NCI-H345 treated with DMSO at 0.1 percent for 48 hours (cell line): ENCODE data around the gene CFAP61.

Experiments
- DNase-seq: peaks from one replicate; lab custom pipeline; 2025; ENCODE audit not compliant: unreplicated experiment; lab: John Stamatoyannopoulos, UW

The CFAP61 gene

DNA sequence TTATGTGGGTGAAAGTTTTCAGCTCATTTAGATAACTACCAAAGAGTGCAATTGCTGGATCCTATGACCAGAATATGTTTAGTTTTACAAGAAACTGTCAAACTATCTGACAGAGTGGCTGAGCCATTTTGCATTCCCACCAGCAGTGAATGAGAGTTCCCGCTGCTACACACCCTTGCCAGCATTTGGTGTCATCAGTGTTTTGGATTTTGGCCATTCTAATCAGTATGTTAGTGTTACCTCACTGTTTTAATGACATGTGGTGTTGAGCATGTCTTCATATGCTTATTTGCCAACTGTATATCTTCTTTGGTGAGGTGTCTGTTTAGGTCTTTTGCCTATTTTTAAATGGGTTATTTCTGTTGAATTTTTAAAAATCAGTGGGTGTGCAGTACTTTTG lies 120.9 kb downstream of the CFAP61 start:
- no peak for DNase-seq

DNA sequence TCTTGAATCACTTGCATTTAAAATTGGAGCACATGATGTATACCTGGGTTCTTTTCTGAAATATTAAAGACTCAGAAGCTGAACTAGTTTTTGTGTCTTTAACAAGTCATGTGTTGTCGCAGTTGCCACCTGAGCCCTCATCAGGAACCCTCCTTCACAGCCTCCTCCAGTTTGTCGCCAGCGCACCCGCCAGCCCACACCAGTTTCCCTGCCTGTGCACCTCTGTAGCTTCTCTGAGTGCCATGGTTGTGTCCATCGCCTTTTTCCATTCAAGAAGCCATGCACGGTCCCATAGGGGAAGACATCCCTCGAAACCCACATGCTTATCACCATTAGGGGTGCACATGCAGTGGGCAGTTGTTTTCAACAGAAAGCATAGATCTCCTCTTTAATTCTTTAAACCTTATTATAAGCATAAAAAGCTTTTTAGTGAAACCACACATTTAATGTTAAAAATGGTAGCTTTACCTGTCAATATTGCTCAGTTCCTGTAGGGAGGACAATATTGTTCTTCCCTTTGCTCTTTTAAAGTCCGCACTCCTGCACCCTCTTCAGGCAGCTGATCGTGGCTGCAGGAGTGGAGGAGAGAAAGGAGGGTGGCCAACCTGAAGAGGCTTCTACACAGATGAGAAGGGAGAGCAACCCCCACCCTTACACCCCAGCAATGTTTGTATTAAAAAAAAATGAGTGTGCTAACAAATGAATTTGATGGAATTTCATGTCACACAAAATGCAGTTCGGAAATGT lies 121.9 kb downstream of the CFAP61 start:
- no peak for DNase-seq

DNA sequence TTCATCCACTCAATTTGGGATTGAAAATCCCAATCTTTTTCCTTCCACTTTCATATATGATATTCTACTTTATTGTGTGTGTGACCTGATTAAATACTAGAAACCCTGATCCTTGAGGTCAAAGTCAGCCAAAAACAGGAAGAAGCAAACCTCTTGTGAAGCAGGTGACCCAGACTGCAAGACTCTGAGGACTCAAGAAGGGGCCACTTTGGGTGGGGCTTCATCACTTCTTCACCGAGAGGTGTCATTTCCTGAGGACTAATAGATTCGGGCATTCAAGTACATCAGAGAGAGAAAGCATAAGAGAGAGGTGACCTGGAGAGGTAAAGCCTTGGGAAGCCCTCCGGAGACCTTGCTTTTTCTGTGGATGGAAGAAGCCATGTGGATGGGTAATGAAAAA lies 129.0 kb downstream of the CFAP61 start:
- DNase-seq = no peak

DNA sequence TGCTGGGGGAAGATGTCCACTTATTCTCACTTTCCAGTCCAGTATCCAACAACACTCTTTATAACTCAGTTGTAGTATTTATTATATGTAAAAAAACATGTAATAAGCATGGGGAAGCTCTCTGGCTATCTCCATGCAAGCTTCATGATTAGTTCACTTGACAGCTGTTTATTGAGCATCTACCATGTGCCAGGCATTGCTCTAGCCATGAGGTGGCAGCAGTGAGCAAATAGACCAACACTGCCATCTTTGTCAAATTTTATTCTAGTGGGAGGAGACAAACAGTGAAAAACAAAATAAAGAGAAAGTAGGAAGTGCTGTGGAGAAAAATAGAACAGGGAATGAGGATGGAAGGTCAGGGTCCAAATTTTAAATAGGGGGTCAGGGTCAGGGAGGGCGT lies 131.8 kb downstream of the CFAP61 start:
- no peak for DNase-seq

DNA sequence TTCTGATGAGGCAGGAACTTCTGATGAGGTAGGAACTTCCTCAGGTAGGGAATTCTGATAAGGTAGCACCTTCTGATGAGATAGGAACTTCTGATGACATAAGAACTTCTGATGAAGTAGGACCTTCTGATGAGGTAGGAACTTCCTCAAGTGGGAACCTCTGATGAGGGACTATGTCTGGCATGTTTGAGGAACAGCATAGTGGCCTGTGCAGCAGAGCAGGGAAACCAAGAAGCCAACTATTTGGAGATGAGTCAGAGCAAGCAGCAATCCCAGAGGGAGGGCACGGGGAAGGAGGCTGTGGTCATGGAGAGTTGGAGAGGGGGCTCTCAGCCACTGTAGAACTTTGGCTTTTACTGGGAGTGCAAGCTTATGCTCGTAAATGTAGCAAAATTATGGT lies 132.4 kb downstream of the CFAP61 start:
- no peak for DNase-seq

DNA sequence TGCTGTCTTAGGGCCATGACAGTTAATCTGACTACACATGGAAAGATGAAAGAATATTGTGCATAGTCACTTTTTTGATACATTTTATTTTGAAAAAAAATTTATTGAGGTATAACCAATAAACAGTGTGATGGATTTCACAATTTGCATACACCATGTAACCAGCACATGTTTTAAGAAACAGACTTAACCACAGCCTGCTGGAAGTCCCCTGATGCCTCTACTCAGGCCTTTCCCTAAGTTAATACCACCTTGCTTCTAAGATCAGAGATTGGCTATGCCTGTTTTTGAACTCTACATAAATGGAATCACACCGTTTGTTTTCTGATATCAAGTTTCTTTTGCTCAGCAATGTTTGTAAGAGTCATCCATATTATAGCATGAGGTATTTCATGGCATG lies 136.3 kb downstream of the CFAP61 start:
- no peak for DNase-seq

DNA sequence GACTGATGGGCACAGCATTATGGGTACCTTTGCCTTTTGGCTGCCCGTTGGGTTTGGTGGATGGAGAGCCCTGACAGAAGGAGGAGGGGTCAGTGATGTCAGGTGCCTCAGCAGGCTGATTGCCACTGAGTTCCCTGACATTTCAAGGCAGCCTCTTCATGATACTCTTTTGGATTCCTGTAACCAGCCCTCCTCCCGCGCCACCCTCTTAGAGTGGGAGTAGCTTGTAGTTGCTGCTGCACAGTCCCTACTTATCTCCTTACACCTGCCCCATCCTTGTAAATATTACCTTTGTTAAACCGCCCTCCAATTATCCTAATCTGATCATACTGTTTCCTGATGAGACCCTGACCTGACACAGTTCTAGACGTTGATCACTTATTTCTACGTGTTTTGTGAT lies 140.0 kb downstream of the CFAP61 start:
- no peak for DNase-seq

DNA sequence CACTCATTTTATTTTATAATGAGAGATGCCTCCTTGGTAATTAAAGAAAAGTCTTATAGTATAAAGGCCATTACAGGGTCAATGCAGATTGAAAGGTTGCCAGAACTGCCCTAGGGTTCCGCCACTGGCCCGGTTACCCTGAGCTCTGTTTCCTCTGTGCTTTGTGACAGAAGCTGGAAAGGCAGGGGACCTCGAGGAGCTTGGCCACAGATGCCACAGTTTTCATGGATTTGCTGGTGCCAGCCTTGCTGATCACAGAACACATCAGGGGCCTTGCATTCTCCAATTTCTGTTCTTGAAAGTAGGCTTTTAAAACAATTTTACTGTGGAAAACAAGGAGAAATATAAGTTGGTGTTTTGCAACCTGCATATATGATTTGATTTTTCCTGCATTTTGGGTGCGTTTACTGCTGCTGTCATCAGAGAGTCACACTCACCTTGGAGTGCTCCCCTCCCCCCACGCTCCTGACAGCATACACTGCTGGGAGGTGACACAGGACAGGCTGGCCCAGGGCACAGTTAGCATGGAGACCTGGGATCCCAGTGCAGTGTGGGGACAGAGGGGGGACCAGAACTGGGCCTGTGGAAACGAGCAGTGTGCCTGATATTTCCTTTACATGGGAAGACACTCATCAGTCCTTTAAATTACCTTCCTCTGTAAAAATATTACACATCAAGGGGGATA lies 142.8 kb downstream of the CFAP61 start:
- DNase-seq = no peak

DNA sequence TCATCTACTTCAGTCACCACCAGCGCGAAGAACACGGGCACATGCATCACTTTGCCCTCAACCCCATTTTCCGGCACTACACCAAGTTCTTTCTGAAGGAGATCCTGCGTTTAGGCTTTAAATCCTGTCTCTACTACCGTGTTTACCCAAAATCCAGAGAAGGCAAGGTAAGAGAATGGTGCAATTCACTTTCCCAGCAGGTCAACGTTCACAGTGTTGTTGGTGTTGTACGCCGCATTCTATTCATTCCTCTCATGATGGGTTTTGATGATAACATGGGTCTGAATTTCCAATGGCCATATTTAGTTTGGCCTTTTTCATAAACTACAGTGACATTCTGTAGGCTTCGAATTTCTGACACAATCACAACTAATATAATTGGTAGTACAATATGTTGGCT lies 144.3 kb downstream of the CFAP61 start:
- no peak for DNase-seq

DNA sequence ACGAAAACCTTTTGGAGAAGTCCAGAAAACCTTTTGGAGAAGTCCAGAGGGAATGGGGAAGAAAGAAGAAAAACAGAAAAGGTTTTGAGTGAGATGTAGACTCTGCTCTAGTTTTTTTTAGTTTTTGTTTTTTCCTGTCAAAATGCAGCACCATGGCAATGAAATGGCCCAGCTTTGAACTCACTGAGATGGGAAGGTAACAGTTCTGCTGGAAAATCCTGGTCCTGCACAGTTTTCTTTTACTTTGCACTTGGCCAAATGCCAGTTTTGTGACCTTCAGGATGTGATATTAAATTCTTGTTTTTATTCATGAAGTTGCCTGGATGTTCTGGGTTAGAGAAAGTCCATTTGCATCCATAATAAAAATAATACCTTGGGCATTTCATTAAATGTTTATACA lies 145.7 kb downstream of the CFAP61 start:
- DNase-seq = no peak

DNA sequence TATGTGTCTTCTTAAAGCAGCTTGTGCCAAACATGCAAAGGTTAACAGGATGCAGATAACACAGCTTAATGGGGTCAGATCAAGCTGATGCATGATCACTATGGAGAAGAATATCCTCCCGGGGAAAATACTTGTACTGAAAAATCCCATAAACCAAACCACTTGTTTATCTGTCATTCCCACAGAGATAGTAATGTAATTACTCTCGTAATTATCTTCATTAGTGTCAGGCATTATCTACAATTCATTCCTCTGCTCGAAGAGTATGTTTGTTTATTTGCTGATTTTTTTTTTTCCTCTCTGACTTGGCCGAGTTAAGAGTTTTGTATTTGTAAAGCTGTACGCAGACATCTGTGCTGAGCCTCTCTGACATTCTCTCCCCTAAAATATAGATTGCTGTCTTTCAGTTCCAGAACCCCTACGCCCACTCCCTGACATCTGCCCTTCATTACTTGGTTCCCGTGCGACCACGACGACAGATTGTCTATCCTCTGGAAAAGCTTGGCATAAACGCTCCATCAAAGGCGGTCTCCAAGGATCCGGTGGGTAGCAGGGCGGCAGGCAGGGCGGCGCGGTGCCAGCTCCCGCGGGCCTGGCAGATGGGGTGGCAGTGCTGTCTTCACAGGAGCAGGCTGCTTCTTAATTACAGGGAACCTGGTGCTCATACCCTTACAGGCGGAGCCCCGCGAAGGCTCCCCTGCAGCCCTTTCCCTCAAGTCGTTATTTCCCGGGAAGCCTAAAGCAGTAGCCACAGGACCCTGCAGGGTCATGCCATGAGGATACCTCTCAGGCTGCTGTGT lies 147.2 kb downstream of the CFAP61 start:
- no peak for DNase-seq

DNA sequence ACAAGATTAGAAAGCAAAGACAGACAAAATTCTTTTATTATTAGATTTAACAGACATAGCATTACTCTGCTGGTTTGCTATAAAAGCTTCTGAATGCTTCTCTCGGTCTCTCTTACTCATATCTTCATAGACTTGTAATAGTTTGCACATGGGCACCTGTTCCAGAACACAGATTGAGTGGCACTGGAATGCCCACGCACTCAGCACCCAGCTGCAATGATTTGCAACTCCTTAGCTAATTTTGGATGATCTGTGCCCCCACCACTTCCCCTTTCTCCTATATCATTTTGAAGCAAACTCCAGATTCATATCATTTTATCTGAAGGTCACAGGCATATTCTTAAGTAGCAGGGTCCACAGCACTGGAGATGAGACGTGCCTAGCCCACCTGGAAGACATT lies 148.8 kb downstream of the CFAP61 start:
- no peak for DNase-seq

DNA sequence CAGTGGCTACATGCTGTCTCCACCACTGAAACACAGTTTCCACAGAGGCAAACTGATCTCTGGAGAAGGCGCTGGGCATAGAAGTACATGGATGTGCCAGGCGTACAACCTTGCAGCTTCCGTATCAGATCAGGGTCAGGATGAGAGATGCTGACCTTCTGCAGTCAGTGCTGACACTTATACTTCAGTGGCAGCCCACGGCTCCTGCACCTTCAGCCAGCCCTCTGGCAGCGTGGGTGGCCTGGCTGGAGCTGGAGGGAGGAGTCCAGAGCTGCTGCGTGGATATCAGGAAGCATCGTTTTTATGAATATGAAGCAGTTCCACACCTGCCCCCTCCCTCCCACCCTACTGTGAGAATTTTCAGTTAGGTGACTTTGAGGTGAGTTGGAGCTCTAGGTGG lies 149.3 kb downstream of the CFAP61 start:
- DNase-seq = no peak

DNA sequence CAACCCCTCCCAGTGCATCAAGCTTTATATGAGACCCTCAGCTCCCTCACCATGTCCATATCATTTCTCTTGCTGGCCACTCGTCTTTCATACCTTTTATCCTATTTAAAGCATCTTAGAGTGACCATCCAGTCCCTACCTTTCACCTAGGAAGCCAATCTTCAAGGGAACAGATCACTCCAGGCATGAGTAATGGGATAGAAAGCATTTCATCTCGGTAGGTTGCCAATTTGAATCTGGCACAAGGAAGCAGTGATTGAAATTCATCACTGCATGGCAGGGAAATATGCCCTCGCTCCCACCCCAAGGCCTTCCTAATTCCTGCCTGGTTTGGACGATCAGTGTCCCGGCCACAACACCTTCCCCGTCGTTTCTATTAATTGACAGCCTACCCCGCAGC lies 150.4 kb downstream of the CFAP61 start:
- DNase-seq = no peak

DNA sequence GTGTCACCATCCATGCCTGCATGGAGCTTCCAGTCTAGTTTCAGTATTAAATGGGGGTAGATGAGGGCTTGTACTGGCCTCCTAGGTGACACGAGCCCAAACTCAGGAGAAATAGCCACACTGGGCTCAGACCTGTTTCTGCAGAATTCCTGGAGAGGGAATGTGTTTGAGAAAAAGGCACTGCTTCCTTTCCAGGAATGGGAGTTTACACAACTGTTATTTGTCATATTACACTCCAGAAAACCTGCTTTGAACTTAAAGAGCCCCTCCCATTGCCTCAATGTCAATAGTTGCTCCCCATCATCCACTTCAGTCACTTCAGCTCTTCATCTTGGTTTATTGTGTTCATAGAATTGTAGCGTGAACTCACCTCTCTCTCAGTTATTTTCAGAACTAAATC lies 151.5 kb downstream of the CFAP61 start:
- DNase-seq = peak; percentile 55

DNA sequence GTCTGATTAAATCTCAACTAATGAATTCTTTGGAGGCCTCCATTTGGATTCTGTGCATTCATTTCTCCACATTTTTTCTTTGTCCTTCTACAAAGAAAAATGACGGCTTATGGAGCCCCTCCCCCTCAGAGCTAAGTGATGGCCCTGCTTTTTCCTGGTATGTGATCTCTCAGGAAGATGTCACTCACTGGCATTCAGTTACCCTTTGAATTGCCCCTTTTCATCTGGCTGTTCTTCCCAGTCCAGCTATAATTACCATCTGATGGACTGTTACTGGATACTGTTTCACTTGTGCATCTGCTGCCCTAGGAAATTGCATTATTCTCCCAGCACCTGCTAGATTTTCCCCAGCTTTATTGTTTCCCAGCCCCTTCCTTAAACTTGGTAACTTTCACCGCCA lies 151.9 kb downstream of the CFAP61 start:
- peak; percentile 55 for DNase-seq

DNA sequence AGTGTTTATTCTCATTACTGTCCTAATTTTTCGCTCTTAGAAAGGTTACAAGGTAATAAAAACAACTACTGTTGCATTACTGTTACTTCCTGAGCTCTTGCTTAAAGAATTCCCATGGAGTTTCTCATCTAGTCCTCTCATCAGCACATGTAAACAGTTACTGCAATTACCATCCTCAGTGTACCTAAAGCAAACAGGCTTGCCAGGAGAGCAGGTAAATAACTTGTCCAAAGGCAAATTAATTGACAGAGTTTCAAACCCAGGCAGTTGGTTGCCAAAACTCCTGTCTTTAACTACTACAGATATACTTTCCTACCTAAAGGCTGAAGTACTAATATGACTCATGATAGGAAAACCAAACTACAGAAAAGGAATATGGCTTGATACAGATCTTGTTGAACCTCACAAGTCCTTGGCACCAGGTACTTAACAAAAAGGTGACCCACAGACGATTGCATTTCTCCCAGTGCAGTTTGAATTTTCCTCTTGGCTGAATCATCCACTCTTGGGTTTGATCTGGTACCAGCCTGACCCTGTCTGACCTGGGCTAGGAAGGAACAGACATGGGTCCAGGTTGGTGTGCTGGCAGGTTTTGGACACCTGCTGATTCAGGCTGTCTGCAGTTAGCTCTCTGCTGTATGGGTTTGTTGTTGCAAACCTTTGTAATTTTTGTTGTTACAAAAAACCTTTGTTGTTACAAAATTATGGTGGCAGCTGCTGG lies 153.0 kb downstream of the CFAP61 start:
- DNase-seq = peak; percentile 49

DNA sequence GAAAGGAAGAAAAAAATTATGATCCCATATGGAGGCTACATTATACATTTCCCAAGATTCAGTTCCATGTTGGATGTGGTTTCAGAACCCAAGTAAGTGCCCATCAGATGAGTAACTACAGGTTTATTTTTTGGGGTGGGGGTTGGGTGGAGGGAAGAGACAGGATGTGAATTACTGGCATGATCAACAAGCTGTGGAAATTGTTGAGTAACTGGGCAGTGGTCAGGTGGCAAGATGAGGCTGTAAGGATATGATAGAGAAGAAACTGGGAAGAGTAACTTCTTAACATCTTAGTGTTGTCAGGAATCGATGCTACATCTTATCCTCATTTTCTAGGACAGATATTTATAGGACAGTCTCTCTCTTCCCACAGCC lies 153.5 kb downstream of the CFAP61 start:
- DNase-seq = no peak

DNA sequence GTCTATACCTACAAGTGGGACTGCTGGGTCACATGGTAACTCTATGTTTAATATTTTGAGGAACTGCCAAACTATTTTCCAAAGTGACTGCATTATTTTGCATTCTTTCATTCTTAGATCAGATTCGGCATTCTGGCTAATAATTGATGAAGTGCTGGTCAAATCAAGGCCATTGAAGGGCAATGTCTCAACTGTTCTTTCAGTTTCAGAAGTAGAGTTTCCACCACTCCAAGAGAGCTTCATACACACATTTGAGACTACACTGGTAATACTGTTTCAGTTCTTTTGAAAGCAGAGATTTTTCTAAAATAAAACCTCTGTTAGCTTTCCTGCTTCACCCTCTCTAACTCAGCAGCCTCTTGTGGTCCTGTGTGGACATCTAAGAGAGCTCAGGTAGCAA lies 154.5 kb downstream of the CFAP61 start:
- no peak for DNase-seq

DNA sequence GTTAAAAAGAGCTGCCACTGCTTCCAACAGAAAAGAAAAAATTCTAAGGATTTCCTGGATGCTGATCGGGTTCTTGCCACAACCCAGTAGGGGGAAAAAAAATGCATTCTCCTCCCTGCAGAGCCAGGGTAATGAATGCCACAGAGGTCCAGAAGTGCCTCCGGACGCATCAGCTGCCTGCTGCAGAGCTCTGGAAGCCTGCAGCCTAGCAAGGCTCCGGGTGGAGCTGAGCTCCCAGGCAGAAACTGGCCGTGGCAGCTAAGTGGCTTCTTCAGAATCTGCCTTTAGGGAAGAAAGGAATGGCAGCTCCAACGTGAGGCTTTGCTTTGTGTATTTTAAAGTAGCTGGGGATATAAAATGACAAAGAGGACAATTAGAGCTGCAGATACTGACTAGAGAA lies 155.0 kb downstream of the CFAP61 start:
- DNase-seq = peak; percentile 51

DNA sequence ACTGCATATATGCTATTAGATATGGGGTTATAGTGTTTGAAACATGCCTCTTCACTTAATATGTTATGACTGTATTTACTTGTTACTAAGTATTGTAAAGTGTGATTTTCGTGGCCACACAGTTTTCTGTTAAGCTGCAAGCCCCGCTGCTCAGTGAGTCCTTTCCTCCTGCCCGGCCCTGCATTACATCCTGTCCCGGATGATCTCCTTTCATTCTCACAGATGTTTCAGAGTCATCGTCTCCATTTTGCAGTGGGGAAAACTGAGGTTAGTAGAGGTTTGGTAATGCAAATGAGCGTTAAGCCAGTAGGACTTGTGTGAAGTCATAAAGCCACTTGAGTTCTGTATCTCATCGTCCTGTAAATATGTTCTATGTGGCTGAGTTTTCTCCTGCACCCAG lies 155.5 kb downstream of the CFAP61 start:
- no peak for DNase-seq

DNA sequence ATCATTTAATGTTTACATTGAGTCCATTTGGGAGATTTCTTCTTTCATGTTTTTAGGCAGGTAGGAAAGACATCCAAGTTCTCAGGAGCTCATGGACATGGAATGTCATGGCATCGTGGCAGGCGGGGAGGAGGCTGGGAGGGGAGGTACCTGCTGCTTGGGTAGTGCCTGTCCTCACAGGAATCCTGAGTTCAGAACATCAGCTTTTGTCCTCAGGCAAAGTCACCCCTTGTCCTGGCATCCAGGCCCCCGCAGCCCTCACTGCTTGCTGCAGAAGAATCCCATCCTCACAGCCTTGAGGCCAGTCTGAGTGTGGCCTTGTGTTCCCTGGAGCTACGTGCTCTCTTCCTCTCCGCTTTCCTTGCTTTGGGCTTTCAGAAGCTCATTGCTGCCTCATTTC lies 157.4 kb downstream of the CFAP61 start:
- DNase-seq = no peak
